HepG2 (cell line): ENCODE measurements around the gene CRK. TPM values are rescaled to one million over a fixed set of nuclear protein-coding genes. Genes with fewer than 3 reads are reported as not detected.
"Not testable (repeated sequence)": the region's sequence is repeated elsewhere in the genome, so short reads cannot be mapped to it uniquely, and the experiment has no call there.

Experiments used
- ATAC-seq: fragments of 200-7000 bp; cut with Tn5 transposase; 3 replicates; pipeline ENCODE4 v1.9.1; 2020; ENCODE audit warnings: mild to moderate bottlenecking, moderate library complexity
- BruUV-seq: library from RNA; stranded (reverse); fragments of 400-500 nt; replicated peaks from 2 replicates; lab custom pipeline; 2021; lab: Mats Ljungman, UMichigan
- CTCF ChIA-PET: fragments of 300-600 bp; formaldehyde crosslinking; extraction: SDS; loops from one replicate; lab custom pipeline; 2021; ENCODE audit warnings: low total read pairs, inconsistent platforms, low intra/inter-chr PET ratio; lab: Yijun Ruan, JAX
- POLR2A ChIA-PET: fragments of 350-600 bp; sonication (Branson Sonifier 250); formaldehyde crosslinking; loops from one replicate; lab custom pipeline; 2020; ENCODE audit warnings: antibody characterized with exemption, inconsistent platforms; lab: Yijun Ruan, JAX
- DNase-seq: peaks from one replicate; pipeline ENCODE4 v3.0.0-alpha.2; 2015; ENCODE audit warnings: low spot score
- FAIRE-seq: peaks from 3 replicates; lab custom pipeline; 2011; peaks lifted over from hg19 to GRCh38; lab: Jason Lieb, UNC
- H2AFZ ChIP-seq: one replicate; pipeline ENCODE4 v1.6.1; 2011; ENCODE audit warnings: low read length, inconsistent platforms
- H3K27ac ChIP-seq: fragments of 300-600 bp; 3 replicates; pipeline ENCODE4 v1.8.0; 2011; ENCODE audit warnings: mixed run types, mild to moderate bottlenecking, mixed read lengths, low read length, inconsistent platforms; ENCODE audit not compliant: insufficient read depth; ENCODE audit errors: extremely low read length
- H3K27me3 ChIP-seq, 2 experiments: fragments of 200-600 bp in 1 of 2; 2 replicates in 1 of 2; 3 replicates in 1 of 2; pipeline versions ENCODE4 v1.6.0 to v1.8.0; 2011; ENCODE audit warnings: low read length in 2 of 2, mild to moderate bottlenecking in 2 of 2, moderate library complexity in 2 of 2, inconsistent platforms in 1 of 2; ENCODE audit not compliant: insufficient read depth in 2 of 2, control insufficient read depth in 1 of 2
- H3K36me3 ChIP-seq, 2 experiments: fragments of 200-600 bp in 1 of 2; replicated peaks in 1 of 2; 2 replicates in 1 of 2; 3 replicates in 1 of 2; pipeline versions ENCODE4 v1.5.1 to v1.8.0; 2011; ENCODE audit warnings: low read length in 2 of 2, inconsistent platforms in 1 of 2; ENCODE audit not compliant: insufficient read depth in 2 of 2, control insufficient read depth in 1 of 2
- H3K4me1 ChIP-seq: 2 replicates; pipeline ENCODE4 v1.5.1; 2012; ENCODE audit warnings: low read length, inconsistent platforms; ENCODE audit not compliant: insufficient read depth
- H3K4me2 ChIP-seq: 2 replicates; pipeline ENCODE4 v1.6.0; 2011; ENCODE audit warnings: low read depth, low read length, inconsistent platforms
- H3K4me3 ChIP-seq, 3 experiments: fragments of 200-600 bp in 1 of 3; sonication (generic), shearing (Covaris generic) in 1 of 3; replicated peaks in 1 of 3; 2 replicates each; pipeline ENCODE4 v1.5.1; 2011 to 2016; ENCODE audit warnings: low read length in 3 of 3, inconsistent platforms in 2 of 3, low read depth in 2 of 3, mild to moderate bottlenecking in 2 of 3, control low read depth in 1 of 3, mixed read lengths in 1 of 3; ENCODE audit not compliant: insufficient read depth in 1 of 3
- H3K79me2 ChIP-seq: one replicate; pipeline ENCODE4 v1.6.1; 2011; ENCODE audit warnings: low read length, inconsistent platforms; ENCODE audit not compliant: insufficient read depth
- H3K9ac ChIP-seq: 2 replicates; pipeline ENCODE4 v1.6.0; 2011; ENCODE audit warnings: mild to moderate bottlenecking, low read depth, low read length, inconsistent platforms; ENCODE audit not compliant: insufficient read depth
- H3K9me3 ChIP-seq: 2 replicates; pipeline ENCODE4 v1.5.1; 2012; ENCODE audit warnings: mild to moderate bottlenecking, low read length
- H4K20me1 ChIP-seq: 2 replicates; pipeline ENCODE4 v1.6.0; 2011; ENCODE audit warnings: inconsistent platforms, mild to moderate bottlenecking, low read length, moderate library complexity; ENCODE audit not compliant: insufficient read depth
- ZMYM3 ChIP-seq: sonication (generic); formaldehyde crosslinking; IDR thresholded peaks from 2 replicates; pipeline ENCODE4 v1.5.1; 2020; ENCODE audit warnings: mild to moderate bottlenecking, missing genetic modification reagents
- ZNF121 ChIP-seq: sonication (generic); formaldehyde crosslinking; IDR thresholded peaks from 2 replicates; pipeline ENCODE4 v1.5.0; 2020; ENCODE audit warnings: mild to moderate bottlenecking, missing genetic modification reagents
- WGBS: methylation state at CpG from one replicate; pipeline ENCODE4 v1.1.6; 2017; ENCODE audit warnings: low lambda C conversion rate; 5-methylcytosine and 5-hydroxymethylcytosine counted together
- in situ Hi-C: cut with HindIII; loops from 2 replicates; pipeline ENCODE4 v1.10.0; 2017; ENCODE audit warnings: low pct_unique_long_range_greater_than_20kb; ENCODE audit not compliant: extremely low pct_ligation_motif_present
- intact Hi-C: fragments of 100-400 bp; cut with micrococcal nuclease; formaldehyde crosslinking; loops from one replicate; pipeline ENCODE4 v1.10.0; 2022; ENCODE audit not compliant: unreplicated experiment
- polyA plus RNA-seq, 8 experiments: library from polyadenylated mRNA; depleted of rRNA in 3 of 8; stranded (reverse) in 7 of 8; unstranded in 1 of 8; fragments of >200 nt; fragmentation: Illumina TruSeq in 4 of 8; extraction: Trizol in 4 of 8; gene quantifications; 2 replicates each; pipeline versions ENCODE4 v1.2.1 to v1.2.3, GENCODE V29; 2011 to 2016; ENCODE audit warnings: low read depth in 4 of 8, missing spikeins in 1 of 8, mixed read lengths in 1 of 8; ENCODE audit not compliant: insufficient read depth in 1 of 8
- total RNA-seq, 5 experiments: library from RNA; depleted of rRNA; stranded (reverse); fragments of >200 nt; fragmentation: Illumina TruSeq; extraction: Trizol; gene quantifications; 2 replicates each; pipeline ENCODE4 v1.2.3, GENCODE V29; 2016; ENCODE audit warnings: low read depth in 1 of 5

CRK gene
- total and polyA plus RNA-seq, 2 of the 13 experiments (the other 11 are each of a cell fraction or from before 2014, with no cell fraction given) = 47.4 to 54.2 TPM

DNA sequence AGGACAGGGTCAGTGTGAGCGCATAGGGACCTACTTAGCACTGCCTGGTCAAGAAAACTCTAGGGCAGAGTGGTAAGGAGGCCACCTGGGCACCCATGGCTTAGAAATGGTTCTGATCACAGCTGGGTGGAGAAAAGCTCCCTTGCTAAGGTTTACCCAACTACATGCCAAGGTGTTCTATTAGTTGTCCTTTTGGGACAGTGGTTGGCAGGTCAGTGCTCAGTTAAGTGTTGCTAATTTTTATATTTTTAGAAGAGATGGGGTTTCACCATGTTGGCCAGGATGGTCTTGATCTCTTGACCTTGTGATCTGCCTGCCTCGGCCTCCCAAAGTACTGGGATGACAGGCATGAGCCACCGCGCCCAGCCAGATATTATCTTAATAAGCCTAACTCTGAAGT lies 10.3 kb downstream of the CRK start:
- H3K4me2 ChIP-seq, H3K27ac ChIP-seq, H3K4me3 ChIP-seq, DNase-seq, FAIRE-seq, CTCF ChIA-PET, BruUV-seq, H3K9me3 ChIP-seq, H3K9ac ChIP-seq, ATAC-seq, in situ Hi-C loops, intact Hi-C loops, H3K27me3 ChIP-seq, H2AFZ ChIP-seq, POLR2A ChIA-PET: not testable (repeated sequence)
- Histone ChIP-seq H4K20me1 (peaks cover 23% of the 10 kb centered on the region; the same call in 1 of the 2 replicates), H3K36me3 (peaks cover 1 to 15% of the 10 kb centered on the region in 2 experiments; a peak in 3 of 5 replicates), H3K4me1 (peaks cover 16% of the 10 kb centered on the region), H3K79me2 (peaks cover 74% of the 10 kb centered on the region)
- 93% methylated on average over 3 of the region's 4 CpGs for WGBS
- 0 out of 2 replicates have a peak, but pooled peaks have one; percentile 18 for TF ChIP-seq ZMYM3

GRCh38 chr17:1442721-1443120 lies 13.3 kb downstream of the CRK start:
- POLR2A ChIA-PET, H3K9ac ChIP-seq, intact Hi-C loops, H3K27ac ChIP-seq, H3K4me2 ChIP-seq, H3K4me3 ChIP-seq, in situ Hi-C loops, BruUV-seq, H3K4me1 ChIP-seq, H3K9me3 ChIP-seq, CTCF ChIA-PET, DNase-seq, FAIRE-seq, ATAC-seq, H2AFZ ChIP-seq, H3K27me3 ChIP-seq: not testable (repeated sequence)
- WGBS = 96% methylated on average over 6 of the region's 6 CpGs
- Histone ChIP-seq H3K36me3 (peaks cover 3 to 12% of the 10 kb centered on the region in 2 experiments; a peak in 3 of 5 replicates), H4K20me1 (peaks cover 11% of the 10 kb centered on the region; the same call in 1 of the 2 replicates), H3K79me2 (peaks cover 66% of the 10 kb centered on the region)
- peak; percentile 55 for TF ChIP-seq ZNF121
